H1 (cell line): ENCODE measurements around the gene SLC35D2. TPM values are rescaled to one million over a fixed set of nuclear protein-coding genes. Genes with fewer than 3 reads are reported as not detected.

ENCODE experiments used
- CTCF ChIA-PET: fragments of 300-600 bp; sonication (Branson Sonifier 250); formaldehyde crosslinking; loops from one replicate; lab custom pipeline; 2021; ENCODE audit not compliant: partially characterized antibody; lab: Charles Lee
- POLR2A ChIA-PET: fragments of 300-600 bp; sonication (Branson Sonifier 250); formaldehyde crosslinking; loops from one replicate; lab custom pipeline; 2021; ENCODE audit warnings: inconsistent platforms; ENCODE audit not compliant: partially characterized antibody; lab: Charles Lee
- DNase-seq, 2 experiments: peaks; one replicate each; pipeline versions ENCODE4 v3.0.0 to v3.0.0-alpha.2; 2010 to 2022; ENCODE audit warnings: low spot score in 2 of 2, low read depth in 1 of 2, mixed read lengths in 1 of 2
- FAIRE-seq: peaks from 2 replicates; lab custom pipeline; 2011; peaks lifted over from hg19 to GRCh38; lab: Jason Lieb, UNC
- H2AFZ ChIP-seq: 2 replicates; pipeline ENCODE4 v1.8.1; 2012; ENCODE audit warnings: low read length, inconsistent platforms
- H2AK5ac ChIP-seq: 2 replicates; pipeline ENCODE4 v1.6.1; 2013; ENCODE audit warnings: low read depth, low read length
- H2BK120ac ChIP-seq: replicated peaks from 2 replicates; pipeline ENCODE3; 2013; ENCODE audit warnings: low read depth, low read length, inconsistent platforms
- H2BK12ac ChIP-seq: 2 replicates; pipeline ENCODE4 v1.6.1; 2013; ENCODE audit warnings: low read depth, low read length
- H2BK15ac ChIP-seq: 2 replicates; pipeline ENCODE4 v1.6.1; 2013; ENCODE audit warnings: low read length
- H2BK20ac ChIP-seq: 2 replicates; pipeline ENCODE4 v1.6.1; 2013; ENCODE audit warnings: low read length
- H2BK5ac ChIP-seq: 2 replicates; pipeline ENCODE4 v1.6.1; 2013; ENCODE audit warnings: low read depth, low read length
- H3K14ac ChIP-seq: 2 replicates; pipeline ENCODE4 v1.6.1; 2013; ENCODE audit warnings: inconsistent platforms; ENCODE audit not compliant: insufficient read length
- H3K18ac ChIP-seq: 2 replicates; pipeline ENCODE4 v1.6.1; 2013; ENCODE audit warnings: low read length; ENCODE audit errors: extremely low read depth
- H3K23ac ChIP-seq: 2 replicates; pipeline ENCODE4 v1.6.1; 2013; ENCODE audit warnings: inconsistent platforms; ENCODE audit not compliant: insufficient read length
- H3K23me2 ChIP-seq: 2 replicates; pipeline ENCODE4 v1.6.1; 2013; ENCODE audit warnings: low read depth, low read length
- H3K27ac ChIP-seq: 2 replicates; pipeline ENCODE4 v1.6.1; 2011; ENCODE audit warnings: low read depth, low read length, inconsistent platforms
- H3K27me3 ChIP-seq, 4 experiments: replicated peaks in 1 of 4; 1 replicate in 1 of 4; 2 replicates in 3 of 4; pipeline versions ENCODE4 v1.6.1 to v1.8.1; 2011 to 2013; ENCODE audit warnings: low read length in 3 of 4, mild to moderate bottlenecking in 3 of 4, inconsistent platforms in 2 of 4, mixed read lengths in 2 of 4, moderate library complexity in 1 of 4; ENCODE audit not compliant: control insufficient read depth in 3 of 4, insufficient read depth in 3 of 4; ENCODE audit errors: extremely low read depth in 1 of 4
- H3K36me3 ChIP-seq, 4 experiments: 2 replicates each; pipeline versions ENCODE4 v1.6.1 to v1.8.1; 2011 to 2013; ENCODE audit warnings: mild to moderate bottlenecking in 4 of 4, low read length in 3 of 4, moderate library complexity in 2 of 4, control low read depth in 1 of 4, inconsistent platforms in 1 of 4; ENCODE audit not compliant: insufficient read depth in 4 of 4, control insufficient read depth in 2 of 4
- H3K4ac ChIP-seq: replicated peaks from 2 replicates; pipeline ENCODE3; 2013; ENCODE audit warnings: low read length, low read depth, mixed read lengths, inconsistent platforms; ENCODE audit not compliant: insufficient read length
- H3K4me1 ChIP-seq, 4 experiments: replicated peaks in 1 of 4; 1 replicate in 1 of 4; 2 replicates in 3 of 4; pipeline versions ENCODE4 v1.6.1 to v1.8.1; 2011 to 2013; ENCODE audit warnings: low read length in 3 of 4, inconsistent platforms in 2 of 4, mixed read lengths in 1 of 4; ENCODE audit not compliant: insufficient read depth in 4 of 4, control insufficient read depth in 3 of 4
- H3K4me2 ChIP-seq, 2 experiments: 2 replicates each; pipeline versions ENCODE4 v1.6.1 to v1.8.1; 2011 to 2013; ENCODE audit warnings: low read depth in 2 of 2, low read length in 2 of 2, control low read depth in 1 of 2, inconsistent platforms in 1 of 2, mild to moderate bottlenecking in 1 of 2; ENCODE audit not compliant: insufficient read depth in 1 of 2
- H3K4me3 ChIP-seq, 4 experiments: fragments of 200-600, 300-600 bp in 1 of 4; sonication (generic), shearing (Covaris generic), sonication (Bioruptor Twin) in 1 of 4; 2 replicates each; pipeline versions ENCODE4 v1.5.1 to v1.8.1; 2011 to 2016; ENCODE audit warnings: low read length in 4 of 4, low read depth in 3 of 4, control low read depth in 2 of 4, inconsistent platforms in 2 of 4, mild to moderate bottlenecking in 2 of 4, mixed read lengths in 1 of 4, moderate library complexity in 1 of 4; ENCODE audit not compliant: insufficient read depth in 2 of 4; ENCODE audit errors: extremely low read depth in 1 of 4
- H3K56ac ChIP-seq: replicated peaks from 2 replicates; pipeline ENCODE3; 2013; ENCODE audit warnings: low read depth, mild to moderate bottlenecking, mixed read lengths, low read length, inconsistent platforms; ENCODE audit not compliant: insufficient read length
- H3K79me1 ChIP-seq: 2 replicates; pipeline ENCODE4 v1.6.1; 2013; ENCODE audit warnings: low read depth, low read length, control low read depth
- H3K79me2 ChIP-seq, 2 experiments: 2 replicates each; pipeline versions ENCODE4 v1.6.1 to v1.8.1; 2012 to 2013; ENCODE audit warnings: low read length in 2 of 2, mild to moderate bottlenecking in 2 of 2, inconsistent platforms in 1 of 2; ENCODE audit not compliant: insufficient read depth in 2 of 2, control insufficient read depth in 1 of 2
- H3K9ac ChIP-seq, 4 experiments: replicated peaks in 1 of 4; 1 replicate in 1 of 4; 2 replicates in 3 of 4; pipeline versions ENCODE4 v1.6.1 to v1.8.1; 2011 to 2013; ENCODE audit warnings: low read depth in 3 of 4, low read length in 3 of 4, control low read depth in 2 of 4, mild to moderate bottlenecking in 2 of 4, moderate library complexity in 2 of 4, inconsistent platforms in 1 of 4; ENCODE audit errors: extremely low read depth in 1 of 4
- H3K9me3 ChIP-seq, 2 experiments: 2 replicates each; pipeline versions ENCODE4 v1.6.1 to v1.8.1; 2012 to 2013; ENCODE audit warnings: mild to moderate bottlenecking in 2 of 2, moderate library complexity in 2 of 2, control low read depth in 1 of 2, inconsistent platforms in 1 of 2, low read depth in 1 of 2, low read length in 1 of 2, mixed read lengths in 1 of 2; ENCODE audit not compliant: insufficient read depth in 2 of 2
- H4K20me1 ChIP-seq, 2 experiments: replicated peaks in 1 of 2; 2 replicates each; pipeline versions ENCODE3 to v1.8.1; 2011 to 2013; ENCODE audit warnings: inconsistent platforms in 2 of 2, low read length in 2 of 2, mild to moderate bottlenecking in 1 of 2; ENCODE audit not compliant: insufficient read depth in 2 of 2, control insufficient read depth in 1 of 2
- H4K5ac ChIP-seq: 2 replicates; pipeline ENCODE4 v1.6.1; 2013; ENCODE audit warnings: low read length, low read depth, mixed read lengths, inconsistent platforms; ENCODE audit not compliant: insufficient read length
- H4K8ac ChIP-seq: 2 replicates; pipeline ENCODE4 v1.8.0; 2013; ENCODE audit warnings: mild to moderate bottlenecking, moderate library complexity, low read length, inconsistent platforms; ENCODE audit not compliant: insufficient read depth; ENCODE audit errors: extremely low read depth
- H4K91ac ChIP-seq: replicated peaks from 2 replicates; pipeline ENCODE3; 2013; ENCODE audit warnings: low read length, mixed read lengths, inconsistent platforms; ENCODE audit not compliant: insufficient read length
- SIX5 ChIP-seq: IDR thresholded peaks from 2 replicates; pipeline ENCODE4 v1.6.1; 2011; ENCODE audit warnings: mild to moderate bottlenecking, low read depth, low read length
- SUZ12 ChIP-seq: fragments of 200-600 bp; sonication (generic); IDR thresholded peaks from 2 replicates; pipeline ENCODE4 v1.6.1; 2012; ENCODE audit warnings: mild to moderate bottlenecking, inconsistent platforms, low read length, moderate library complexity, mixed read lengths
- WGBS, 2 experiments: shearing (Covaris generic) in 1 of 2; methylation state at CpG; one replicate each; pipeline versions ENCODE4 v1.1.6 to v1.1.7; 2013 to 2015; ENCODE audit warnings: low lambda C conversion rate in 2 of 2, mixed read lengths in 2 of 2, inconsistent platforms in 1 of 2, low coverage in 1 of 2, missing lambda C conversion rate in 1 of 2; ENCODE audit not compliant: insufficient replicate concordance in 2 of 2, insufficient coverage in 1 of 2, insufficient read length in 1 of 2; ENCODE audit errors: extremely low coverage in 1 of 2, missing lambda C conversion rate in 1 of 2; 5-methylcytosine and 5-hydroxymethylcytosine counted together
- polyA plus RNA-seq, 7 experiments: library from polyadenylated mRNA; depleted of rRNA in 3 of 7; stranded (reverse) in 5 of 7; unstranded in 2 of 7; fragments of >200 nt in 5 of 7; fragments of 200-250 nt in 2 of 7; gene quantifications; 1 replicate in 5 of 7; 2 replicates in 1 of 7; 4 replicates in 1 of 7; pipeline versions ENCODE4 v1.2.1 to v1.2.3, GENCODE V29; 2011 to 2013; ENCODE audit warnings: missing spikeins in 2 of 7, mixed read lengths in 2 of 7
- total RNA-seq: library from RNA; stranded (reverse); fragmentation: NEBNext Ultra II Directional; extraction: Animal tissue kit (Norgen Biotek cat#: 25700); gene quantifications from 2 replicates; pipeline ENCODE4 v1.2.1, GENCODE V29; 2021

Gene SLC35D2
- total and polyA plus RNA-seq, 2 of the 8 experiments (the other 6 are each of a cell fraction or from before 2014, with no cell fraction given): 9.6 to 11.5 TPM

DNA sequence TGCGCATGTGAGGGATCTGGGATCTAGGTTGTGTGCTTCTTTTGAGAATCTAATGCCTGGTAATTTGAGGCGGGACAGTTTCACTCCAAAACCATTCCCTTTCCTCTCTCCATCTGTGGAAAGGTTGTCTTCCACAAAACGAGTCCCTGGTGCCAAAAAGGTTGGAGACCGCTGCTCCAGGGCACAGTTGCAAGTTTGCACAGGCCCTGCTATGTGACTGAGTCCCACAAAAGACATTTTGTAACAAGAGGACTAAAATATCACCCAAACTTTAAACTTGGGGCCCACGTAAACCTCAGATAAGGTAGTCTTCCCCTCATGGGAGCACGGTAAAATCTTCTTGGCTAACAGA lies 40.5 kb upstream of the SLC35D2 start:
- Histone ChIP-seq H3K18ac (no peak overlapping the region), H3K14ac (no peak overlapping the region), H3K4me2 (no peak overlapping the region), H3K4ac (no peak overlapping the region), H3K9me3 (no peaks in the 10 kb centered on the region), H3K4me3 (no peak overlapping the region), H3K23me2 (peaks cover 3% of the 10 kb centered on the region; the same call in 1 of the 2 replicates), H3K36me3 (no peaks in the 10 kb centered on the region), H4K20me1 (no peaks in the 10 kb centered on the region), H3K27ac (no peak overlapping the region), H4K8ac (no peak overlapping the region), H4K91ac (no peak overlapping the region), H2AK5ac (no peak overlapping the region), H2BK5ac (no peak overlapping the region), H3K27me3 (no peaks in the 10 kb centered on the region), H3K79me2 (no peaks in the 10 kb centered on the region), H2AFZ (peak overlapping the region; percentile 55; the same call in 1 of the 2 replicates), H2BK12ac (no peak overlapping the region), H3K56ac (no peak overlapping the region), H2BK120ac (no peak overlapping the region), H2BK15ac (no peak overlapping the region; the same call in 1 of the 2 replicates), H2BK20ac (no peak overlapping the region), H3K79me1 (no peaks in the 10 kb centered on the region), H3K9ac (no peak overlapping the region), H4K5ac (no peak overlapping the region), H3K23ac (no peak overlapping the region), H3K4me1 (peaks cover 3 to 11% (median 7%) of the 10 kb centered on the region in 4 experiments)
- FAIRE-seq: no peak
- WGBS, 2 experiments: 94% methylated on average over 6 of the region's 6 CpGs; no CpG with 5 or more reads in 1 of the 2 experiments
- CTCF ChIA-PET: interaction anchor here (0.7 to 2.0 kb wide), 4 partner anchors 11 to 1040 kb away, joined by 3 to 5 read pairs (median 3); no protein-coding TSS in a partner anchor
- no peak for DNase-seq
- POLR2A ChIA-PET: no interaction called here
- TF ChIP-seq SIX5 (no peak), SUZ12 (no peak)
